SKM-1 (cell line): ENCODE data around the gene LIN54.
"Not testable (repeated sequence)": the region's sequence is repeated elsewhere in the genome, so short reads cannot be mapped to it uniquely, and the experiment has no call there.

ENCODE experiments used
- DNase-seq: peaks from one replicate; lab custom pipeline; 2025; ENCODE audit not compliant: unreplicated experiment; lab: John Stamatoyannopoulos, UW

LIN54 gene

DNA sequence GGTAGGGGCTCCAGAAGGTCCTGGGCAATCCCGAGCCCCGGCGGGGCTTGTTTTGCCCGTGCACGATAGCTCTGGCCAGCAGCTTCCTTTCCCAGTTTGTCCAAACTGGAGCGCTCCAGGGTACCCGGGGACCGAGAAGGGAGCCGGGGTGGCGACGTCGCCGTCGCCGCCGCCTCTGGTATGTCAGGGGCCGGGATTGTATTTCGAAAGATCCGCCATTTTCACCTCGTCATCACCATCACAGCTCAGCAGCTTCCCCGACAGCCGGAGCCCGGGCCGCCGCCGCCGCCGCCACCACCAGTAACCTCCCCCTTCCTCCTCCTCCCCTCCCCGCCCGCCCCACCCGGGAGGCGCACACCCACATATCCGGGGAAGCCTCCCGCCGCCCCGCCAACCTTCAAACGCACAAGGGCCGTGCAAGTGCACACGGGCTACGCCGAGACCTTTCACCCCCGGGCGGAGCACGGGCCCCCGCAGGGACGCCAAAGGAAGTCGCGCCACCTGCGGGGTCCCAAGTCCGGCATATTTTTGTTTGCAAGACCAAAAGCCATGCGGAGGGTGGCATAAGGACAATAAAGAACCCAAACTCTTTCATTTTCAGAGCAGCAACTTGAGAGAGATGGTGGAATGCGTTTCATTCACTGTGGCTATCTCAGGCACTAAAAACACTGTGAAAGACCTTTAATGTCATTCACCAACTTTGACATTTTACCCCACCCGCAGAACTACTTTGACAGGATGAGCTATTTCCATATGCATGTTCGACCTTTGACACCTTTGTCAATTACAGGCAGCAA, at the start of gene LIN54:
Gene LIN54, minus strand, starts transcription at position 302 of the 797 bp plus-strand sequence. CDS start 25,979 bp downstream, outside the sequence.
- peak; percentile 69 for DNase-seq

DNA sequence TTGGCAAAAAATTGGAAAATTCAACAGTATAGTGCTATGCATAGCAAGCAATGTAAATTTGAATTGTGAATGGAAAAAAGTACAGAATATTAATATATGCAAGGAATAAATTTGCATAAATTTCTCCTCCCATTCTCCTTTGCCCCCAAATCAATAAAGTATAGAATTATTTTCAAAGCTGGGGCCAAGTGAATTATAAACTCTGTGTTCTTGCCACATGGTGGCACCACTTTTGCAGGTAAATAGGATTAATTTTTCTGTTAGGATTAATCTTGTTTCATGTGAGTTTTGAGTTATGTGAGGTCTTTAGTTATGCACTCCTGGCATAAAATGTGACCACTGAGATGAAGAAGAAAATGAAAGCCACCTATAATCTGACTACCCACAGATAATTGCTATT, 44.3 kb upstream of the LIN54 start:
- no peak for DNase-seq

- DNase-seq, result not testable (repeated sequence)
These were observed 38.2 kb upstream of the LIN54 start for GRCh38 chr4:83048781-83049180.

DNA sequence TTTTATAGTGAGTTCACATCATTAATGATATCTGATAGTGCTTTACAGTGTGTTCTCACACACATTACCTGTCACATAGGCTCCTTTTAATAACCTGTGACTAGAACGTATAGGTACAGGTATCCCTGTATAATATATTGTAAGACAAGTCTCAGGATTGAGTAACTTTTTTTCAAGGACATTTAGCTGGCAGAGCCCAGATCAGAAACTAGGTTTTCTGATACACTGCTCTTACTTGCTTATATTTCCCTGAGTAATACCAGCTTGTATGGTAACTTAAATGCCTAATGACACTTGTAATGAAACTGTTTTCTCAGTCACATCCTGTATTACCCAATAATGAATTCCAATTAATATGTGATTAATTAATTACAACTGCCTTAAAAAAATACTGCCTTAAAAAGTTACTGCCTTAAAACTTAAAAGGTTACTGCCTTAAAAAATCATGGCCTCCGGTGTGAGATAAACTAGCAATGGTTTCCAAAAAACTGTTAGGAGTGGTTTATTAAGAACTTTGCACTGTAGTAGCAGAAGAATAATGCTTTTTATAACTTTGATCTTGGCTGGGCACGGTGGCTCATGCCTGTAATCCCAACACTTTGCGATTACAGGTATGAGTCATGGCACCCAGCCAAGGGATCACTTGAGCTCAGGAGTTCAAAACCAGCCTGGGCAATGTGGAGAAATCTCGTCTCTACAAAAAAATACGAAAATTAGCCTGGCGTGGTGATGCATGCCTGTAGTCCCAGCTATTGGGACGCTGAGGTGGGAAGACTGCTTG, 36.3 kb upstream of the LIN54 start:
- DNase-seq, result no peak

- no peak for DNase-seq
These were observed 33.3 kb upstream of the LIN54 start for GRCh38 chr4:83043801-83044407.

- not testable (repeated sequence) for DNase-seq
These were observed 32.5 kb upstream of the LIN54 start for GRCh38 chr4:83043157-83043556.

DNA sequence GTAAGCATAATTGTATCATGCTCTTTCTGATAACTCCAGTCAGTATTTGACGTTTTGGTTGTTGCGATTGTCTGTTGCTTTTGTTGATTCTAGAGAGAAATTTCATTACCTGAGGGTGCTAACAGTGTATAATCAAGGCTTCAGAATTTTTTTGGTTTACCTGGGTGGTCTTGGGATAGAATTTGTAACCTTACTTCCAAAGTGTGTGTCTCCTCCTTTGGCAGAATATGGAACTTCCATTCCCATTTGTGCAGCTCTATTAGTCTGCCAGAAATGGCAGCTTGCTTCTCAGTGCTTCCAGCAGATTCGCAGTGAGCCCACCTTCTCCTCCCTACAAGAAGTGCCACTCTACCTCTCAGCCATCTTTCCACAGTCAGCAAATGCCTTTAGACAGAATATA, 29.6 kb upstream of the LIN54 start:
- no peak for DNase-seq

DNA sequence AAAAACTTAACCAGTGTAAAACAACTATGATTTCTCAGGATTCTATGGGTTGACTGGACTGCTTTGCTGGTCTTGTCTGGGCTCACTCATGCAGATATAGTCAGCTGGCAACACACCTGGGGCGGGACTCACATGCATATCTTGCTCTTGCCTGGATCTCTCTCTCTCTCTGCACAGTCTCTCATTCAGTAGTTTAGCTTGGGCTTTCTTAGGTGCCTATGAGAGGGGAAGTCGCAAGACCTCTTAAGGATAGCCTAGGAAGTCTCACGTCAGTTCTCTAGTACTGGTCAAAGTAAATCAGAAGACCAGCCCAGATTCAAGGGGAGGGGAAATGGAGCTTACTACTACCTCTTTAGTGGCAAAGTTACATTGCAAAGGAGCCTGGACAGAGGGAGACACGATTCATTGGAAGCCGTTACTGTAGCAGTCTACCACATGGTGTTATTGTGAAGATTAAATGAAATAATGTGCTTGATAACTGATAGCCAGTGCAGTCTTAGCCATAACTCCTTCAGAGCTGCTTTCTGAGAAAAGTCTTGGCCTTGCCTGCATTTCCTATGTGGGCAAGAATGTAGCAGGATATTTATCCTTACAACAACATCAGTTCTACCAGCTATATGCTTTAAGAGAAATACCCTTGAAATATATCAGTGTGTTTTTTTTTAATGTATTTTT, 26.5 kb upstream of the LIN54 start:
- no peak for DNase-seq

DNA sequence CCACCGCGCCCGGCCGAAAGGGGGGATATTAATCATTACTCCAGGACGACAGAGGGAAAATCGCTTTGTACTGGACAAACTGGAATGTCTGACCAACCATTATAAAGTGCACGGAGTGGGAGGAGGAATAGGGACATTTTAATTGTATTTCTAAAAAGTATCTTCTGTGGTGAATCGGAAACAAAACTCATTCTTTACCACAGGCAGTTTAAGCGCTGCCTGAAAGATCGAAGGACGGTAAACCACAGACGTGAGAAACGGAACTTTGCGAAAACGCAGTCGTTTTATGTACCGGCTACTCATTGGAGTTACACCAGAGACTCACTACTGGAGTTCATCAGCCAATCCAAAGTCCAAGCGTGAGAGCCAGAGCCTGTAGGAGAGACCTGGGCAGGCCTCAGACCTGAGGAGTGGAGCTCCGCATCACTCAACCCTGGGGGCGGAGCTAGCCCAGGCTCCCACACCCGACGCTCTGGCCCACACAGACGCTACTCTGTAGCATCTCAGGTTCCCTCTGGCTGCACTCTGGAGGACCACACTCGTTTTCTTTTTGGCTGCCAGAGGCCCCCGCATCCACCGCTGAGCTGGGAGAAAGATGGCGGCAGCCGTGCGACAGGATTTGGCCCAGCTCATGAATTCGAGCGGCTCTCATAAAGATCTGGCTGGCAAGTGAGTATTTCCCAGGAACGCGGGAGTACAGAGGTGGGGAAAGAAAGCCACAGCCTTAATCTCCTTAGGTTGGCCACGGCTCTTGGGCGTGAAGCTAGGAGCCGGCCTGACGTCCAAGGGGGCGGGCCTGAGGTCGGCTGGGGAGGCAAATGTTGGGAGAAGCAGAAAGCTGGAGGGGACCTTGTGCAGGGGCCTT, 24.2 kb upstream of the LIN54 start, which contains the start of gene COPS4:
Gene COPS4, plus strand, starts transcription at position 554 of the 865 bp plus-strand sequence. Its CDS starts 42 bp downstream, at position 596.
- DNase-seq, result peak; percentile 99

DNA sequence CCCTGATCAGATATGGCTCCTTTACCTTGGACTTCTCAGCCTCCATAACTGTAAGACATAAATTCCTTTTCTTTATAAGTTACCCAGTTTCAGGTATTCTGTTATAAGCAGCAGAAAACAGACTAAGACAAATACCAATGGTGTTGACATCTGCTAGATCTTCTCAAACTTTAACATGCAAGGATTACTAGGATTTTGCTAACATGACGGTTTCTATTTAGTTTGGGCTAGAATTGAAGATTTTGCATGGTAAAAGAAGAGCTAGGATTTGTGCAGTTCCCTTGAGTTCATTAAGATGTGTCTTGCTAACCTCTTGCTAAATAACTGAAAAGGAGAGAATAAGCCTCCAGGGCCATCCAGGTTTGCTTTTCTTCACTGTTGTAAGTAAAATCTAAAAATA, 19.1 kb upstream of the LIN54 start:
- no peak for DNase-seq

DNA sequence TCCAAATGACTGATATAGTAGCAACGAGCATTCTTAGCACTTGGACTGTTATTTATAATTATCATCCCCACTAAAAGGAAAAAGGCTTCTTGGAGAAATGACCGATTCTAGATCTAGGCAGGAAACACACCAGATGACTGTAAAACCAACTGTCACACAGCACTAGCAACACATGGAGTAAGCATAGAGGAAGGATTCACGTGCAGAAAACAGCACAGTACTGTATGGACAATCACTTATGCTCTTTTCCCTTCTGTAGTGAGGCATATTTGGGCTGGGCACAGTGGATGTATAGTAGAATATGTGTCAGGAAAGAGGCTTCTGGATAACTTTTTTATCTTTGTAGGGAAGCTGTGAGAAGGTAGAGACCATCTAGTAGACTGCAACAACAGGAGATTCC, 18.4 kb upstream of the LIN54 start:
- no peak for DNase-seq

- no peak for DNase-seq
These were observed 14.9 kb upstream of the LIN54 start for GRCh38 chr4:83025563-83025962.

DNA sequence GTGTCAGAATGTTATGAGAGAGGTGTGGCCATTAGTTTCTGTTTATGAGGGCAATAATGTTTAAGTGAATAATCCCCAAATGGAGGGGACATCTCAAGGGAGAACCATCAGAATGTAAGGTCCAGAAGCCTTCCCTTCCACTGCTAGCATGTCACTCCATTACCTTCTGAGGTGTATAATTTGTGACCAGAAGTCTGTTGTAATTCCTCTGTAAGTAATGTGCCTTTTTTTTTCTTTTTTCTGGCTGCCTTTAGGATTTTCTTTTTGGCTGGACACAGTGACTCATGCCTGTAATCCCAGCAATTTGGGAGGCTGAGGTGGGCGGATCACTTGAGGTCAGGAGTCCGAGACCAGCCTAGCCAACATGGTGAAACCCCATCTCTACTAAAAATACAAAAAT, 13.6 kb upstream of the LIN54 start:
- DNase-seq, result no peak

DNA sequence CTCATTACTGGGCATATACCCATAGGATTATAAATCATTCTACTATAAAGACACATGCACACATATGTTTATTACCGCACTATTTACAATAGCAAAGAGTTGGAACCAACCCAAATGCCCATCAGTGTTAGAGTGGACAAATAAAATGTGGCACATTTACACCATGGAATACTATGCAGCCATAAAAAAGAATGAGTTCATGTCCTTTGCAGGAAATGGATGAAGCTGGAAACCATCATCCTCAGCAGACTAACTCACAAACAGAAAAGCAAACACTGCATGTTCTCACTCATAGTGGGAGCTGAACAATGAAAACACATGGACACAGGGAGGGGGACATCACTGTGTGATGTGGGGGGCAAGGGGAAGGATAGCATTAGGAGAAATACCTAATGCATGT, 13.0 kb upstream of the LIN54 start:
- not testable (repeated sequence) for DNase-seq

GRCh38 chr4:83022724-83023450, 12.3 kb upstream of the LIN54 start:
- no peak for DNase-seq

GRCh38 chr4:83019794-83020494, 9.3 kb upstream of the LIN54 start:
- DNase-seq, result no peak

- no peak for DNase-seq
These were observed 3.3 kb upstream of the LIN54 start for GRCh38 chr4:83013902-83014301.

DNA sequence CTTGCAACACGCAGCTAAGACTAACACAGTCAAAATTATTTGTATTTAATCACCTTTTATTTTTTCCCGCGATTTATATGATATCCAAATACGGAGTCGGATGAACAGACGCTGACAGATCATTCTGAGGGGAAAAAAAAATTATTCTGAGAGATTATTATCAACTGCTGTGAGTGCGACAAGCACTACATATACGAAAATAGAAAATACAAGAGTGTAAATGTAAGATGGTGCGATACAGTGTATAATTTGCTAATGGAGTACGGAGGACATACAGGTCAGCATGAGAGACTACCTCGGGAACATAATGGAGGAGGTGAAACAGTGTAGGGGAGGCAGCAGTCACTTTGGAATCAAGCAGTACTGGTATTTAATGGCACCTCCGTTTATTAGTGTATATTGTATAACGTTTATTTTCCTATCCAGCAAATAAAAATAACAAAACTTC, 2.8 kb upstream of the LIN54 start:
- no peak for DNase-seq
